HG03520 (cell line): Measurements from ENCODE around the gene WWOX.

Source experiments
- ATAC-seq: cut with Tn5 transposase; IDR thresholded peaks from one replicate; pipeline ENCODE4 v1.9.1; 2021; ENCODE audit warnings: mild to moderate bottlenecking, moderate library complexity; ENCODE audit not compliant: unreplicated experiment

Gene WWOX

DNA sequence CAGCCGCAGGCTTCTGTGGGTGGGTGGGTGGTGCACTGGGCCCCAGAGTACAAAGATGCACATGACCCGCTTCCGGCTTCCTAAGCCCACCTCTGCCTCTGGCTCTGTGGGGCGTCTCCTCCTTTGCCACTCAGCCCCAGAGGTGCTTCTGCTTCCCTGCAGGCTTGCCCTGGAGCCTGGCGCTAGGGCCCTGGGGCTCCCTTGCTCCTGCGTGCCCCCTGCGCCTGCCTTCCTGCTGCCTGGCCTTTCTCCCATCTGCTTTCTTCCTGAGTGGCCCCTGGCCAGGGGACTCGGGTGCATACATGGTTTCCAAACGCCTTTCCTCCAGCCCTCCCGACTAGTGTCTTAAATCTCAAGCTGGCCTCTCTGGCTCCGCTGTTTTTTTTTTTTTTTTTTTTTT is 3.4 kb downstream of the WWOX start:
- ATAC-seq, result no peak

DNA sequence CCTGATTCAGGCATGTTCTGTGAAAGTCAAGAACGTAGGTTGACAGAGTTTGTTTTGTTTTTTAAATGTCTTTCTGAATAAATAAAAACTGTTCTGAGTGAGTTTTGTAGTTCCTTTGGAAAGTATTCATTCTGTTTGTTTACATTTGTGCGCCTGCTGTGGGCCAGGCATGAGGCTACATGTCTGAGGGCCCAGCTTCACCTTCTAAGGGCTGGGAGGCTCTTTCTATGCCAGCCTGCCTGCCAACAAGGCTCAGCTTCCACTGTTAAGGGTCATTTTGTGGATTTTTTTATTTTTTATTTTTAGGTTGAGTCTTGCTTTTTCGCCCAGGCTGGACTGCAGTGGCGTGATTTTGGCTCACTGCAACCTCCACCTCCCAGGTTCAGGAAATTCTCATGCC is 6.1 kb downstream of the WWOX start:
- no peak for ATAC-seq

DNA sequence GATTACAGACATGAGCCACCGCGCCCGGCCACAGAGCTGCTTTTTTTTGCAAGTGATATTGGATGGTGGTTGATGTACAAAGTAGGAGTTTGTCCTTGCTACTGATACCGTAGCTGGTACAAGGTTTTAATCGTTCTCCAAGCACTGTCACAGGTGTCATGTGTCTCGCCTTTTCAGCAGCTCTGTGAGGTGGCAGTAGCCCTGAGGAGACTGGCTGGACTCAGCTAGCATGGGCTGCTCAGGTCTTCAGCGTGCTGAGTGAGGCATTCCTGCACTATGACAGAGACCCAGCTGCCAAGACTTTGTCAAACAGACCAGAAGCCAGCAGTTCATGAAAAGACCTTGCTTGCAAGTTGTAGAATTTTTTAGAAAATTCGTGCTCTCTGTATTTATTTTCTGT is 7.2 kb downstream of the WWOX start:
- ATAC-seq, result no peak

DNA sequence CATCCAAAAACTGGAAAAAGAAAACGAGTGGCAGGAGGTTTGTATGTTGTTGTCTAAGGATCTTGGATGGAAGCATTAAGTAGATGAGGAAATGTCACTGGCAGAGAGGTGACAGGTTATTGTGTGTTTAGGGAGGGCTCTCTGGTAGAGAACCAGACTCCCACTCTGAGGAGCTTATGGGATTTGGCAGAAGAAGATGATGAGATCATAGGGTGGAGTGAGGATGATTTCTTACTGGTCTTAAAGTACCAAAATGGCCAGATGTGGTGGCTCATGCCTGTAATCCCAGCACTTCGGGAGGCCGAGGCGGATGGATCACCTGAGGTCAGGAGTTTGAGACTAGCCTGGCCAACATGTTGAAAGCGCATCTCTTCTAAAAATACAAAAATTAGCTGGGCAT is 9.0 kb downstream of the WWOX start:
- no peak for ATAC-seq

DNA sequence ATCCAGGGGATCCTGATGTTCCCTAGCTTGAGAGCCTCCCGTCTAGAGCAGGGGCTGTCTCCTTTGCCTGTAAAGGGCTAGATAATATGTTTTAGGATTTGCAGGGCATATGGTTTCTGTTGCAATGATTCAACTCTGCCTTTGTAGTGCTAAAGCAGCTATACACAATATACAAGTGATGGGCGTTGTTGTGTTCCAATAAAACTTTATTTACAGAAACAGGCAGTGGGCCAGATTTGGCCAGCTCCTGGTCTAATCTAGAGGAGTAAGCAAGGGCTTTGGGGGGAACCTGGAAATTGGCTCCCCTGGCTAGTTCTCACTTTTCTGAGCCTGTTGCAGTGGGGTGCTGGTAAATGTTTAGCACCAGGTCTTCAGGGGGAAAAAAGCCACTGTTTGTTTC is 13.8 kb downstream of the WWOX start:
- ATAC-seq, result no peak

DNA sequence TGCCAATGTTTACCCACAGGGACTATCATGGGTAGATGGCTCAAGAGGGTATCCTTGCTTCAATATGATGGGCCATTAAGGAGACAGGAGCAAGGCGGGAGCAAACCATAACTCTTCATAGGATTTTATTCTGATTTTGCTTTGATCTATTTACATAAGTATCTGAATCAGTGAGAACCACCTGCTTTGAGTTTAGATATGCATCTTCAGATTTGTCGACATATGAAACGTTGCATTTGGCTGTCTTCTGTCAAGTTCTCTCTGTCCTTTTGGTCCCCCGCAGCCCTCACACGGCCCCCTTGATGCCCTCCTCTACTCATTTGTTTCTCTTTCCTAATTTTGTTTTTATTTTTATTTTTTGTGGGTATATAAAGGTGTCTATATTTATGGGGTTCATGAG is 16.2 kb downstream of the WWOX start:
- no peak for ATAC-seq

DNA sequence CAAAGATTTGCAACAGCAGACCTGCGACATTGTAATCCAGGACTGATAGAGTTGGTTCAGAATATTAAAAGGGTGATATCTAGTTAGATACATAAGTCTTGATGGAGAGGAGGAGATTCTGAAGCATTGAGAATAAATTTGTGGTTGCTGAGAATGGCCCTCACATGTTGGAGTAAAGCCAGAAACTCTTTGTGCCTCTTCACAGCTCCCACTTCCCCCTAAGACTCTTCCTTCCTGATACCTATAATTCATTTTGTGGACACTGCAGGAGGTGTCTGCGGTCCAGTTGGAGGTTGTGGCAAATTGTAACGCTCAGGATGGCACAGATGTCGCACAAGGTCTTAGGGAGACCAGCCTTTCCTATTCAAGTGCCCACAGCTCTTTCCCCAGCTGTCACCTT is 17.5 kb downstream of the WWOX start:
- ATAC-seq, result no peak

DNA sequence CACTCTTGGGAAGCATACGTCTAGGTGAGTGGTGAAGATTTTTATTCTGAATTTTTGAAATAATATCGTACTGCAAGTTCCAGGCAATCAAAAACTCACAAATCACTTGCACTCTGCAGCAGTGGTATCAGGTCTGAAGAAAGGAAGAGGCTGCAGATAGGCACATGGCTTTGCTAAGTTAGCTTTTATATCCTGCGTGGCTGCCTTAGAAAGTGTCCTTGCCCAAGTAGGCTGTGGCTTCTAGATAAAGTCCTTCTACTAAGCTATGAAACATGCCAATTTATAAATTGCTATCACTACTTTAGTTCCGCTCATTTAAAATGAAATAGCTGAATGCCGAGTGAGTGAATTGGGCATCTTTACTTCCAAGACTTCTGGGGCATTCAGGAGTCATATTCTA is 17.9 kb downstream of the WWOX start:
- no peak for ATAC-seq

DNA sequence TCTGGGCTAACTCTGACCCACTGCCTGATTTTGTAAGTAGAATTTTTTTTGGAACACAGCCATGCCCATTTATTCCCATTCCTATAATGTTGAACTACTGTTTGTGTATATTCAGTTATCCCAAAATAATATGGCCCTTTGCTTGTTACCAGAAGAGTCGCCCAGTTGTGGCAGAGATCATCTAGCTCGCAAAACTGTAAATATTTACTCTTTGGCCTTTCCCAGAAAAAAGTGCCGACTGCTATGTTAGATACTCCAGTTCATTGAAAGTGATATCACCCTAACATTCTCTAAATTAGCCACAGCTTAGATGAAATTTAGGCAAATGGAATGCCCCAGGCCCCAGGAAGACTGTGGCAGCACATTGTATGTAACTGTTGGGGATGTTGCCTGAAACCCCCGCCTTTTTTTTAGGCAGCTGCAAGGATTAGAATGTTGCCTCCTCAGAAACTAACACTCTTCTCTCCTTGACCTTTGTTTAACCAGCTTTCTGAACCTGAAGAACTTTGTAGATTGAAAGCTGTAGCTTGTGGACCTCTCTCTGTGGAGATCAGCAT is 19.1 kb downstream of the WWOX start:
- ATAC-seq, result no peak

DNA sequence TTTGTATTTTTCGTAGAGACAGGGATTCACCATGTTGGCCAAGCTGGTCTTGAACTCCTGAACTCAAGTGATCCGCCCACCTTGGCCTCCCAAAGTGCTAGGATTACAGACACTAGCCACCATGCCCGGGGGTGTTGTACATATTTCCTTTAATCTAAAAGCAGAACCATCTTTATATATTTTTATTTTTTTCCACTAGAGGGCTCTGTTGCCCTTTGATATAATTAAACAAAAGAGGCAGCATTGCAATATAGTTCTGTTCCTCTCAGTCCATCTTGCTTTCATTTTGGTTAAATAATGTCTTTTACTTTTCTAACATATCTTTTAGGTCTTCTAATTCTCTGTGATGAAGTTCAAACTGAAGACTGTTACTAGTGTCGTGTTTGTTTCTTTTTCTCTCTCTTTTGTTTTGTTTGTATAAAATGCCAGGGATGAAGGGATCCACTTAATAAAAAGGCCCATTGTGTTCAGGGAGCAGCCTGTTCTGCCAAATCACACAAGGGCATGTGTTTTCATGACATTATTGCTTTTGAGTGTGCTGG is 23.4 kb downstream of the WWOX start:
- ATAC-seq, result peak; percentile 78

DNA sequence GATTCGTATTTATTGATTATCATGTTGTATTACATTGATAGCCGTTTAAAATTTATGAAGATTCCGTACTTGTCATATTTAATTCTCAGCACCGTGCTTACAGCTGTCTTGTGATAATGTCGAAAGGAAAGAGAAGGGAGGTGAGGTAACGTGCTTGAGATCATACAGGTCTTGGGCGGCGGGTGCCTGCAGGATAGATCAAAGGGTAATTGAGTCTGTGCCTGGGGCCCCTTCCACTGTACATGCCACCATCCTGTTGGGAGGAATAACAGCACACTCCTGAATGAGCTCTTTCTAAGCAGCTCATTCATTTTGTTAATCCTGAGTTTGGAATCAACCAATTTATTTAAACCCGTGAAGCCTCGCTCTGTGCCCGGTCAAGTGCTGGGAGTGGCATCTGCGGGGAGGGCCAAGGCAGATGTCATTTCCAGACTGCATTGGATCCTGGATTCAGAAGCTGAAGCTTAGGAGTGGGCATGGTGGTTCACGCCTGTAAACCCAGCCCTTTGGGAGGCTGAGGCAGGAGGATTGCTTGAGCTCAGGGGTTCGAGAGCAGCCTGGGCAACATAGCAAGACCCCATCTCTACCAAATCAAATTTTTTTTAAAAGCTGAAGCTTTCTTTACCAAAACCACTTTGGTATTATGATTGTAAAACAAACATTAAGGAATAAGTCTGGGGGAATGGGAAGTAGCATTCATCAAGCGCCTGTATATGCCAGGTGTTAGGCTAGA is 25.8 kb downstream of the WWOX start:
- no peak for ATAC-seq

DNA sequence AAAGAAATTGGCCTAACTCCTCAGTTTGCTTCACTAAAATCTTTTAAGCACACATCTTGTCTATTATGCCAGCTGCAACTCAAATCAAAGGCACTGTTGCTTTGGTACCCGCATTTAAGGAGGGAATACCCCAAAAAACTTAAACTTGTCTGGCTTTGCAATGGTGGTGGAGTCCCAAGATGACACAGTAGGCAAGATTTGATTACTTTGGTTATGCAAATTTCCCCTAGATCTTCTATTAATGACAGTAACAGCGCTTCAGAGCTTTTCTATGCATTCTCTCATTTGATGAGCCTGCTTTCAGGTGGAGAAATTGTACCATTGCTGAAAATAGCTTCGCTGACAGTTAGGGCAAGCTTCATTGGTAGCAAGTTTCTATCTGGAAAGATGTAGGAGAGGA is 27.2 kb downstream of the WWOX start:
- no peak for ATAC-seq

DNA sequence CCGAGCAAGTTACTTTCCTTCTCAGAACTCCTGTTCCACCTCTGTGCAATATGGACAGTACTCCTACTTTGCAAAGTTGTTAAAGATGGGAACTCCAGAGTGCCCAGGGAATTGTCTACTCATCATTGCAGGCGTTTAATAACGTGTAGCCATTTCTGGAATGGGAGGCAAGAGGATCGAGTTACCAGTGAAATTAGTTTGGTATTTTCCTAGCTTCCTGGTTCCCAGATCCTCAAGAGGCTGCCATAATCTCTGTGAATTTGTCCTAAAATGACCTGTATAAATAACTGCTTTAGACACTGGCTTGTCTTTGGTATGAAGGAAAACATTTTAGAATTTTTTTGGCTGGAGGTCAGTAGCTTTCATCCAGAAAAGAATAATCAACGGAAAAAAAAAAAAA is 27.7 kb downstream of the WWOX start:
- ATAC-seq, result no peak

DNA sequence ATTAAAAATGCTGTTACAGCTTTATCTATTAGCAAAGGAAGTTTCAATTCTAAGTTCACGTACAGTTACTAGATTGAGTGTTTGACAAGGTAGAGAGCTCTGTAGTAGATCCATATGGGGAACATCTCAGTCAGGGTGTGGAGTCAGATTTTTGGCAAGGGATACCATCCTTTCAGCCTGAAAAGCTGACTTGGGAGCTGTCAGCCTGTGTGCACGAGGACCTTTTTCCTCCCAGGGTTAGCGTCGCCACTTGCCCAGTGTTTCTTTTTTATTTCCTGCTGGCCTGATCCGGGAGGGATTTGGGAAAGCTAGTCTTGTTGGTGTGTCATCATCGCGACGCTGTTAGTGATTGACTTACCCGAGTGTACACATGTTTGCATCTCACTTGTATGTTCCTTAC is 29.5 kb downstream of the WWOX start:
- no peak for ATAC-seq

DNA sequence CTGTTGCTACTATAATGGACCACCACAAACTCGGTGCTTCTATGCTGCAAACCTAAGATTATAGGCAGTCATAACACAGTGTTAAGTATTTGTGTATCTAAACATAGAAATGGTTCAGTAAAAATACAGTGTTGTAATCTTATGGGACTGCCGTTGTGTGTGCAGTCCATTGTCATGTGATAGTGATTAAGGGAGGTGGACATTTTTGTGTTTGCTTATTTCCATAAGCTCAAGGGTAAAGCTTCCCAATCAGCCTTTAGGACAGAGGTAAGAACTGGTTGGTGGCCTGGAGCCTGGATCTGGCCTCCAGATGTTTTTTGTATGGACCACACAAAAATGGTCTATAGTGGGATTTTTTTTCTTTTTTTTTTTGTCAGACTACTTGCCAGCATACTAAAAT is 29.9 kb downstream of the WWOX start:
- ATAC-seq, result no peak

DNA sequence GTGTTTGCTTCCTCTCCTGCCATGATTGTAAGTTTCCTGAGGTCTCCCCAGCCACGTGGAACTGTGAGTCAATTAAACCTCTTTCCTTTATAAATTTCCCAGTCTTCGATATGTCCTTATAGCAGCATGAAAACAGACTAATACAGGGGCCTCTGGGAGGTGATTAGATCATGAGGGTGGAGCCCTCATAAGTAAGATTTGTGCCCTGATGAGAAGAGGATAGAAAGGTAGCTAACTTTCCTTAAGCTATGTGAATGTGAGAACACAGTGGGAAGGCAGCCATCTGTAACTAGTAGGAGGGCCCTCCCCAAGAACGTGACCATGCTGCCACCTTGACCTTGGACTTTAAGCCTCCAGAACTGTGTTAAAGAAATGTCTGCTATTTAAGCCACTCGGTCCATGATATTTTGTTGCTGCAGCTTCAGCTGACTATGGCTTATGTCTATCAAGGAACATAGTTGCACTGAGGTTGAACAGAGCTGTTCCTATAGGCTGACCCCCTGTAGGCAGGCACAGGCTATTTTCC is 30.7 kb downstream of the WWOX start:
- ATAC-seq, result no peak

DNA sequence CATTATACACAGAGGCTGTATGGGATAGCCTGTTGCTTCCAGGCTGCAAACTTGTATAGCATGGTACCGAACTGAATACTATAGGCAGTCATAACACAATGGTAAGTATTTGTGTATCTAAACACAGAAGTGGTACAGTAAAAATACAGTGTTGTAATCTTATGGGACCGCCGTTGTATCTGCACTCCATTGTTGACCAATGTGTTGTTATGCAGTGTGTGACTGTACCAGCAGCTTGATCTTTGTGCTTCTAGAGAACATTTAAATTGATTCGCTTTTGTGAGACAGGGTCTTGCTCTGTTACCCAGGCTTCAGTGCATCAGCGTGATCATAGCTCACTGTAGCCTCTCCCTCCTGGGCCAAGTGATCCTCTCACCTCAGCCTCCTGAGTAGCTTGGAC is 31.5 kb downstream of the WWOX start:
- no peak for ATAC-seq

DNA sequence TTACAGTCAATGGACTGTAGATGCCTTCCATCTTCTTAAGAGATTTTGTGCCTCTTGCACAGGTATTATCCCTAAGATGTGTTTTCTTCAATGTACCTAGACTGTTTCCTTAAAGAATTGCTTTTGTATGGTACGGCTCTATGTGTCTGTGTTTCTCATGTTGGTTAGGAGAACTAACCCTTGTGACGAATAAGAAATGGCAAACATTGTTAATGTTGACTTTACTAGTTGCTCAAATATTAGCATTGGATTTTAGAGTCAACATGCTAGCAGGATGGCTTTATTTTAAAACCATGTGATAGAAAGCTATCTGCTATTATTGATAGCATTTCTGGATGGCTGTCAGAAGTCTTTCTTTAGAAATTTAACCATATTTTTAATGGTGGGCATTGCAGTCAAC is 34.5 kb downstream of the WWOX start:
- no peak for ATAC-seq

DNA sequence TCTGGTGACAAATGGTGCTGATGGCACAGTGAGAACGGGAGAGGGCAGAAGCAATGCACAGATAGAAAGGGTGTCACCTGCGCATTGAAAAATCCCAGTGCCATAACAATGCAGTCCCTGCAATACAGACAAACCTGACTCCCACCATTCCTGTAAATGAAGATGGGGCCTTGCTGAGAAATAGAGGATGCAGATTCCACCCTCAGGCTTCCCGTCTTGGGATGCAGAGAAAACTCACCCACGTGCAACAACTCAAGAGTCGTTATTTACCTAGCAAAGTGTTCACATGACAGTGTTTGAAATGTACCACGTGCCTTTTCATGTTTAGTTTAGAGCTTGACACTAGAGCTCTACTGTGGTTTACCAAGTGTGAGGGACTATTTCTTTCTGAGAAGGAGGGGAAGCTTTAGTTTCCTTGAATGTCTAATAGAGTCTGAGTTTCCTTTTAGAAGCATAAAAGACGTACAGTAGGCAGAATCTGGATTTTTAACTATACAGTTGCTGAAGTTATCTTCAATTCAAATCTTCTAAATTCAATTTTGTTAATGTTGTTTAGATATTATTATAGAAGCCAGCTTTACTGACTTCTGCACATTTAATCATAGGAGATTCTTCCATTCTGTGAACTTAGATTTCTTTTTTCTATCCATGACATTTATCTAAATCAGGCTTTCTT is 35.6 kb downstream of the WWOX start:
- no peak for ATAC-seq

DNA sequence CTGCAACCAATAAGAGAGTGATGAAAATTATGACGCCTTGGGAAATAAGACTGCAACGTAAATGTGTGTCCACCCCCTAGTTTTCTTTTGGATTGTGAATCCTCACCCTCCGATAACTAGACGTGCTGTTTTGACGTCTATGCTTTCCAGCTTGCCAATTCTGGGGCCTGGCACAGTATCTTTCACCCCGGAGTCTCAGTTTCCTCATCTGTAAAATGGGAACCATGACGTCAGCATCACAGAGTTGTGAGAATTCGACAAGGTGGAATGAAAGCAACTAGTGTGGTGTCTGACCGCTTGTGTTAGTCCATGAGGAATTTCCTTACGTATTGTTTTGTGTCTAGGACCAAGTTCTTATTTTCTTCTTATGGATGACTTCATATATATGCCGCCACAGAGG is 37.7 kb downstream of the WWOX start:
- no peak for ATAC-seq

DNA sequence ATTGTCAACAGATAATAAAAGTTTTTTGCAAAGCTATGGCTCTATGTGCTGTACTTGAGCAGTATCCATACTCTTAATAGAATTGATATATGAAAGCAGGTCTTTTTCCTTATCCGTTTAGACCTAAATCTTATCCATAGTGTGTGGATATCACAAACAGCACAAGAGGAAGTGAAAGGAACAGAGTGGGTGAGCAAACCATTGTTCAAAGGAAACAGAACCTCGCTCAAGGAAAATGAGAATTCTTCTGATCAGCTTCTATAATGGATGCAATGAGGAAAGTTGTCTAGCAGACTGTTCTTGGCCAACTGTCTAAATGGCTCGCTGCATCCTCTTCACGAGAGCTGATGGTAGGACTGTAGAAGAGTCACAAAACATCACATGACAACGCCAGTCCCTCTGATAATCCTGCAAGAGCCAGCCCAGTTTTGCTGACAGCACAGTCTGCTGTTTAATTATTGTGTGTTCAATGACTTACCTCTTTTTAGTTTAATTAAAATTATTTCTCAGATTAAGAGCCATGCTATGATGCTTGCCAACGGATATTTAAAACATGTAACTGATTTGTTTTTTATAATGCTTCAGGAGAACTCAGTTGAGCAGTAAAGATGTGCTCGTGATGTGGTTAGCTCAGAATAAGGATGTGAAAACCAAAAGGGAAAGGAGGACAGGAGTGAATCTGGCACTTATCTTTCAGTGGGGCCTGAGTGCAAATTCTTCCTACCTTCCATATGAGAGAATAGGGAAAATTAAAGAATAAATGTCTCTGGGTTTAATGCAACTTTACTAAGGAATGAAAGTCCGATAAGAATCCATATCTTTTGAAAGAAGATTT is 38.5 kb downstream of the WWOX start:
- ATAC-seq, result no peak
